GM12892 (cell line): ENCODE data around the gene PALS1.

ENCODE experiments used
- POLR2A ChIP-seq: IDR thresholded peaks from 2 replicates; pipeline ENCODE4 v1.6.1; 2011; ENCODE audit warnings: low read depth, low read length, control low read depth
- POLR2AphosphoS5 ChIP-seq: IDR thresholded peaks from 2 replicates; pipeline ENCODE4 v1.6.1; 2011; ENCODE audit warnings: low read depth, low read length, control low read depth
- TAF1 ChIP-seq: IDR thresholded peaks from 2 replicates; pipeline ENCODE4 v1.6.1; 2011; ENCODE audit warnings: low read depth, mild to moderate bottlenecking, control low read depth, low read length, borderline replicate concordance

DNA sequence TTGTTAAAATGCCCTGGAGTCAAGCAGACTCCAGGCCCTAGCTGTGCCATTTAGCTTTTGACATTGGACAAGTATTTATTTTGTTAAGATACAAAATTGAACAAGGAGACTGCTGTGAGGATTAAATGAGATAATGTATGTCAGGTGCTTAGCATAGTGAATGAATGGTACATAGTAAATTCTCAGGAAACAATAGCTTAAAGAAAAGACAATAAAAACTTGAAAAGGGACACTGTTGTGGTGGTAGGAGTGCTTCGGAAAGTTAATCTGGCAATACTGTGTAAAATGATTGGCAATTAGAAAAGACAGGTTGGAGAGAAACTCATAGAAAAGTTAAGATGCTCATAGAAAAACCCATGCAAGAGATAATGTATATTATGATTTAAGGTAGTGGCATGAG is 19.7 kb downstream of the PALS1 start:
- no peak for TF ChIP-seq POLR2A
- TF ChIP-seq POLR2AphosphoS5 = no peak
- no peak for TF ChIP-seq TAF1
